ENCODE data around the gene LSM2.
A peak's percentile ranks its signal among the peaks of the same experiment; 100 is the strongest.
"Not testable (repeated sequence)": the region's sequence is repeated elsewhere in the genome, so short reads cannot be mapped to it uniquely, and the experiment has no call there.

The LSM2 gene

DNA sequence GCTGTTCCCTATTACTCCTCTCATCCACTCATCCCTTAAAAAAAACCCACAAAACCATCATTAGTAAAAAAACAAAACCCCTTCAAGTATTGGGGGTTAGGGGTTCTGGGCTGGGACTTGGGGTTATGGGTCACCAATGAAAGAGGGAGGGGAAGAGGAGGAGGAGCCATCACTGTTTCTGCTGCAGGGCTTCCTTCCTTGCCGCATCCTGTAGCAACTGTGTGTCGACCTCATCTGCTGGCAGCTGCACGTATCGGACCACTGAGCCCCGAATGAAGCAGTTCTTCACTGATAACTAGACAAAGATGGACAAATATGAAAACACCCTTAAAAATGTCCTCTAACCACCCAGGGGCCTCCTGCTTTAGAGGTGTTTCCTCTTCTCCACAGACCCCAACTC lies 9.2 kb downstream of the LSM2 start:
- peak; percentile 24 for DNase-seq (ENCODE audit: low read depth)

GRCh38 chr6:31796993-31797385 lies 9.8 kb downstream of the LSM2 start:
- no peak for DNase-seq (ENCODE audit: low read depth)

DNA sequence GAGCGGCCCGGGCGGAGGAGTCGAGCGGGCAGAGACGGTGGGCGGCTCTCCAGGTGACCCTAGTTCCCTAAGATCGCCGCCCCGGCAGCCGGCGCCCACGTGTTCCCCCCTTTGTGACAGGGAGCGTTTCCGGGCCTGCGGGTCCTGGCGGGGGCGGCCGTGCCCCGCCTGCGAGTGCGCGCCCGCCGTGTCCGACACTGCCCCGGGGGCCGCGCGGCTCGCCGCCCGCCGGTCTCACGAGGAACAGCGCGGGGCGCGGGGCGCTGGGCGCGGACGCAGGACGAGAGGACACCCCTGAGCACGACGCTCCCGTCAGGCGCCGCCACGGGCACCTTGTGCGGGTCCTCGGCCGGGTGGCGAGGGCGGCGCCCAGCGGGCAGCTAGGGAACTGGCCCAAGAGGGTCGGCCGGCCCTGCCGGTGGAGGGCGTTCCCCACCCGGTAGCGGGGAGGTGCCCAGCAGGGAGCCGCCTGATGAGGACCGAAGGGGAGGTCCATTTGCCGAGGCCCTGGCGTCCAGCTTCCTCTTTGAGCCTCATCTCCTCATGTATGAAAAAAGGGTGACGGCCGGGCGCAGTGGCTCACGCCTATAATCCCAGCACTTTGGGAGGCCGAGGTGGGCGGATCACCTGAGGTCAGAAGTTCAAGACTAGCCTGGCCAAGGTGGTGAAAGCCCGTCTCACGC lies 11.0 kb downstream of the LSM2 start, which contains the start of gene VARS1:
Gene VARS1, minus strand, starts transcription at position 137 of the 683 bp plus-strand sequence. CDS start 535 bp downstream, outside the sequence.
- DNase-seq (ENCODE audit: low read depth), result peak; percentile 77

- DNase-seq (ENCODE audit: low read depth), result no peak
Observed at GRCh38 chr6:31794866-31795615, 11.7 kb downstream of the LSM2 start.

DNA sequence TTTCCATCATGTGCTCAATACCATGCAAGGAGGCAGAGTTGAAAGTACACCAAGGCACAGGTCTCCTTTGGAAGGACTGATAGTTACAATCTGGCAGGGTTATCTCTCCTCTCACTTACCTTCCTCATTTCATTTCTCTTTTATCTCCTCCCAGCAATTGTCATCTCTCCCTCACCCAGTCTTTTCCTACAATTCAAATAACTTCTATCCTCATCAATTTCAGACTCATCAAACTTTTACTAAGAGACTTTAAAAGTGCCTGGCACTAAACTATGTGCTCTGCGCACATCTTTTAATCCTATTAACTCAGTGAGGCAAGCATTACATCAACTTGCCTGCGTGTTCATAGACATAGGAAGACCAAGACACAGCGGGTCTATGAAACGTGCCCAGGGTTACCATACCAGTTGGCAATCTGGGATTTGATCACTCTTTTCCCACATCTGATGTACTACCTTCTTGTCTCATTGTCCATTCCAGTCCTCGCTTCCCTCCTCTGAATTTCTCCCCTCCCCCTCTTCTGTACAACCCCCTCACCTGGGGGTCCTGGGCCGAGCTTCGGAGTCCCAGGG lies 12.4 kb downstream of the LSM2 start:
- no peak for DNase-seq (ENCODE audit: low read depth)

- DNase-seq (ENCODE audit: low read depth), result not testable (repeated sequence)
Observed at GRCh38 chr6:31793927-31794245, 12.9 kb downstream of the LSM2 start.

DNA sequence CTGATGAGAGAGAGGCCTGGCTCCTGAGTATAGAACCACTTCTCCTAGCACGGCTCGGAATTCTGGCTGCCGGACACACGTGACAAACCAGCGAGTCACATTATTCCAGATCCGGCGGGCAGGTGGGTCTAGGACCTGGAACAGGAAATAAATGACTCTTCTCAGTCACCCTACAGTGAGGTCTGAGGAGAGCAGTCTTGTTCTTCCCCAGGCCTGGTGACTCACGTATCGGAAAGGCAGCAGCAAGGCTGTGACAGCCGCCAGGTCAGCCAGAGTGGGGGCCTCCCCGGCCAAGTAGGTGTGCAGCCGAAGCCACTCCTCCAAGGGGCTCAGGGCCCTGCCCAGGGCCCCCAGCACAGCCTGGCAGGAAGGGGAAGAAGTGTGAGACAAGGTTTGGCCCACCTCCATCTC lies 14.0 kb downstream of the LSM2 start:
- DNase-seq (ENCODE audit: low read depth), result no peak

GRCh38 chr6:31792090-31792374 lies 14.7 kb downstream of the LSM2 start:
- no peak for DNase-seq (ENCODE audit: low read depth)

DNA sequence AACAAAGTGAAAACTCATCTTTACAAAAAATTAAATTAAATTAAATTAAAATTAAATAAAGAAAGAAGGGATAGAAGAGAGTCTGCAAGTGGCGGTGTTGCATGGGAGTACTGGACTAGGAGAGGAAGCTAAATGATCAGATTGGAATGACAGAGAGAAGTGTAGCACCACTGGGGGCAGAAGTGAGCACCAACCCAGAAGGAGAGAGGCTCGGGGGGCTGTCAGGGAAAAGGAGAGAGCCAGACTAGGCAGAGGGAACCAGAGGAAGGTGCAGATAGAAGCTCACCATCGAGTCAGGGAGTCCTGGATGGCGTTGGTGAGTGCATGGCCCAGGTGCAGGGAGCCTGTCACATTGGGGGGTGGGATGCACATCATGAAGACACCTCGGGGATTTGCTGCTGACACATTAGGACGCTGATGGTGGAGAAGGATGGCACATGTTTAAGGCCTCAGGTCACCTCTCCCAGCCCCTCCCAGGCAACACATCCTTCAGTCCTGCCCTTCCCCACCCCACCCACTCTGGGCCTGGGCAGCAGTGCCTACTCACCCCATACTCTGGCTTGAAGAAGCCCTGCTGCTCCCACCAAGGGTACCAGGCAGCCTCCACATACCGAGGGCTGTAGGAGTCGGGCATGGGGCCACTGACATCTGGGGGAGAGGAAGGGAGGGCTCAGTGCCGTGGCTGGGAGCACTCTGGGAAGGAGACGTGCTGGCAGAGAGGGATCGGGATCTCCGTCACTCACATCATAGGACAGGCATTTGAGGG lies 15.3 kb downstream of the LSM2 start:
- no peak for DNase-seq (ENCODE audit: low read depth)

DNA sequence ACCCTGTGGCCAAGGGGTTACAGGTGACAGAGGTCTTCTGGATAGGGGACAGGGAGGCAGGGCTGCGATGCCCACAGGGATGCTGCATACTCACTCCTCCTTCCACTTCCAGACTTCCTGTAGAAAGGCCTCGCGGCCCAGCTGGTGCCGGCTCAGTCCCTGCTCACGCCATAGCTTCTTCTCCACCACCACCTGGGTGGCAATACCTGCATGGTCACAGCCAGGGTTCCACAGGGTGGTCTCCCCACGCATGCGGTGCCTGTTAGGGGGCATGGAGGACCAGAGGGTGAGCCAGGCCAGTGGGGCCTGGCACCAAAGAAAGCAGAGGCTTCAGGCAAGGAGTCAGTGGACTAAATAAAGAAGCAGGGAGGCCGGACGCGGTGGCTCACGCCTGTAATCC lies 21.3 kb downstream of the LSM2 start:
- no peak for DNase-seq (ENCODE audit: low read depth)

- no peak for DNase-seq (ENCODE audit: low read depth)
Observed at GRCh38 chr6:31784098-31784925, 22.5 kb downstream of the LSM2 start.

GRCh38 chr6:31782126-31782855 lies 24.5 kb downstream of the LSM2 start:
- DNase-seq (ENCODE audit: low read depth), result no peak

GRCh38 chr6:31781244-31782125 lies 25.3 kb downstream of the LSM2 start:
- DNase-seq (ENCODE audit: low read depth), result no peak

DNA sequence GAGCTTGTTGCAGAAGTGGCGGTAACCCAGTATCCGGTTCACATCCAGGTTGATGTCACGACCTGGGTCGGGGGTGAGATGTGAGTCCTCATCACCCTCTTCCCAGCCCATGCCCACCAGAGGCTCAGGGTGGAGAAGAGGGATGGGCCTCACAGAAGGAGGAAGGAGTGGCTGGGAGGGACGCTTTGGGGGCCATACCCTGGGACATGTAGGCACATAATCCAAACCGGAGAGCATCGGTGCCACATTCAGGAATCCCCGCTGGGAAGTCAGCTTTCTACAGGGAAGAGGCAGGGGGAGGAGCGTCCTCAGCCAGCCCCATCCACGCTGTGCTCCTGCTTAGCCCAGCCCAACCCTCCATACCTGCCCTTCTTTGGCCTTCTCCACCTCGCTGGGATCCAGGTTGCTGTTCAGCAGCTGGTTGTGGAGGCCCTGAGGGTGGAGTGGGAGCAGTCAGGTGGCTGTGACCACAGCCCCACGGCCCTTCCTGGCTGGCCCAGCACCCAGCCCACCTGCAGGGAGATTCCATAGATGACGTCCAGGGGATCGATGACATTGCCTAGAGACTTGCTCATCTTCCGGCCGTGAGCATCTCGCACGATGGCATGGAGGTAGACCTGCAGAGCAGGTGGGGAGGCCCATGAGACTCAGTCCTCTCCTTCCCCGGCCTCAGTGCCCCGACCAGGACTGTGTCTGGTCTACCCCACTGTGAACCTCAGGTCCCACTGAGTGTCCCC lies 26.1 kb downstream of the LSM2 start:
- DNase-seq (ENCODE audit: low read depth), result no peak

DNA sequence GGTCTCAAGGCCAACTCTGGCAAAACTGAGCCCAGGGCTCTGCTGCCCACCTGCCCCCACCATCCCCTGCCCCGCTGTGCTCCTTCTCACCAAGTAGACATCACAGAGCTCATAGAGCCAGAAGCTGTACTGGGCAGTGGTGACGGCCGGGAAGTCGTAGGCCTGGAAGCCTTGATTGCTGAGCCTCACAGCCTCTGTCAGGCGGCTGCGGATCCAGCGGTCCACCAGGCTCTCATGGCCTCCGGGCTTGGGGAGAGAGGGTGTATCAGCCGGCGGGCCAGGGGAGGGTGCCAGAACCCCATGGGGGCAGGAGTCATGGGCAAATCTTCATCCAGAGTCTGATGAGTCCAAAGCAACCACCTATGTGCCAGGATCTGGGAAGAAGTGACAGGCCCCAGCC lies 26.9 kb downstream of the LSM2 start:
- DNase-seq (ENCODE audit: low read depth), result no peak

GRCh38 chr6:31778999-31779885 lies 27.5 kb downstream of the LSM2 start:
- no peak for DNase-seq (ENCODE audit: low read depth)

- DNase-seq (ENCODE audit: low read depth), result no peak
Observed at GRCh38 chr6:31778193-31778592, 28.6 kb downstream of the LSM2 start.

GRCh38 chr6:31777667-31778050 lies 29.1 kb downstream of the LSM2 start:
- DNase-seq (ENCODE audit: low read depth), result no peak

All from activated T-helper 1 cell treated with Interleukin-2 at 50 U/mL for 16 hours (primary cell).